ENCODE data around the gene DGKQ. TPM values are rescaled to one million over a fixed set of nuclear protein-coding genes. Genes with fewer than 3 reads are reported as not detected.
"Not testable (repeated sequence)": the region's sequence is repeated elsewhere in the genome, so short reads cannot be mapped to it uniquely, and the experiment has no call there.

Gene DGKQ
- total and polyA plus RNA-seq, 3 experiments from 2014 or later = 17.2 to 26.2 (median 19.6) TPM

- Histone ChIP-seq H3K27me3 (ENCODE audit: insufficient read depth, low read length, poor library complexity, severe bottlenecking) (no peaks in the 10 kb centered on the region), H3K27ac (ENCODE audit: low read depth, low read length) (no peak overlapping the region), H3K36me3 (ENCODE audit: insufficient read depth, low read length) (no peaks in the 10 kb centered on the region), H3K9me3 (ENCODE audit: low read length) (no peaks in the 10 kb centered on the region), H3K4me3 (ENCODE audit: low read length) (no peak overlapping the region), H3K4me1 (ENCODE audit: insufficient read depth, low read length) (peaks cover 35% of the 10 kb centered on the region)
- H3K4me3 Mint-ChIP-seq = peak overlapping the region in 5 of 7 donors; percentile 0 to 52 (median 32)
- no peak for DNase-seq
- ChIA-PET CTCF (no interaction called here), POLR2A (interaction anchor here (1.0 kb wide), 1 partner anchor 9 kb away, joined by 4 read pairs; no protein-coding TSS in a partner anchor)
- no peaks in the 10 kb centered on the region for H3K9me3 Mint-ChIP-seq
- H3K27me3 Mint-ChIP-seq = peaks cover 0 to 2% of the 10 kb centered on the region in 2 donors
- H3K36me3 Mint-ChIP-seq = peaks cover 4 to 25% (median 12%) of the 10 kb centered on the region in 3 donors
- H3K4me1 Mint-ChIP-seq = peaks cover 63 to 87% (median 80%) of the 10 kb centered on the region in 3 donors
- H3K27ac Mint-ChIP-seq = peak overlapping the region in 5 of 8 donors; percentile 33 to 80 (median 64)
Measured at GRCh38 chr4:921830-922331, 51.5 kb downstream of the DGKQ start.

GRCh38 chr4:919004-919680, 54.2 kb downstream of the DGKQ start:
- POLR2A ChIA-PET; H3K36me3 ChIP-seq (ENCODE audit: insufficient read depth, low read length); DNase-seq; H3K27ac ChIP-seq (ENCODE audit: low read depth, low read length); H3K27me3 ChIP-seq (ENCODE audit: insufficient read depth, low read length, poor library complexity, severe bottlenecking); H3K9me3 Mint-ChIP-seq; CTCF ChIA-PET; H3K9me3 ChIP-seq (ENCODE audit: low read length); H3K27me3 Mint-ChIP-seq; H3K4me3 ChIP-seq (ENCODE audit: low read length): not testable (repeated sequence)
- peaks cover 4 to 17% (median 9%) of the 10 kb centered on the region in 3 donors for H3K36me3 Mint-ChIP-seq
- peaks cover 62 to 86% (median 83%) of the 10 kb centered on the region in 3 donors for H3K4me1 Mint-ChIP-seq
- H3K4me3 Mint-ChIP-seq = peak overlapping the region in 1 of 7 donors; percentile 45
- peak overlapping the region in 2 of 8 donors; percentile 26 to 29 for H3K27ac Mint-ChIP-seq
- H3K4me1 ChIP-seq (ENCODE audit: insufficient read depth, low read length) = peaks cover 40% of the 10 kb centered on the region

- CTCF ChIA-PET = interaction anchor here (0.9 kb wide), 1 partner anchor 176 kb away, joined by 3 read pairs; no protein-coding TSS in a partner anchor
- H3K27ac ChIP-seq (ENCODE audit: low read depth, low read length); H3K27me3 Mint-ChIP-seq; H3K36me3 ChIP-seq (ENCODE audit: insufficient read depth, low read length); POLR2A ChIA-PET; H3K9me3 ChIP-seq (ENCODE audit: low read length); H3K9me3 Mint-ChIP-seq; H3K4me3 Mint-ChIP-seq; H3K27me3 ChIP-seq (ENCODE audit: insufficient read depth, low read length, poor library complexity, severe bottlenecking); DNase-seq; H3K4me3 ChIP-seq (ENCODE audit: low read length); H3K27ac Mint-ChIP-seq: not testable (repeated sequence)
- Mint-ChIP-seq H3K4me1 (peaks cover 60 to 84% (median 82%) of the 10 kb centered on the region in 3 donors), H3K36me3 (peaks cover 4 to 17% (median 9%) of the 10 kb centered on the region in 3 donors)
- H3K4me1 ChIP-seq (ENCODE audit: insufficient read depth, low read length) = peaks cover 40% of the 10 kb centered on the region
Measured at GRCh38 chr4:918591-918990, 54.8 kb downstream of the DGKQ start.

GRCh38 chr4:917992-918391, 55.4 kb downstream of the DGKQ start:
- Mint-ChIP-seq H3K9me3 (no peaks in the 10 kb centered on the region), H3K36me3 (peaks cover 4 to 22% (median 9%) of the 10 kb centered on the region in 3 donors), H3K4me1 (peaks cover 58 to 80% (median 78%) of the 10 kb centered on the region in 3 donors), H3K27me3 (peaks cover 0 to 2% of the 10 kb centered on the region in 2 donors), H3K27ac (peak overlapping the region in 1 of 8 donors; percentile 74), H3K4me3 (no peak overlapping the region)
- H3K36me3 ChIP-seq (ENCODE audit: insufficient read depth, low read length) = no peaks in the 10 kb centered on the region
- ChIA-PET POLR2A (no interaction called here), CTCF (interaction anchor here (0.9 kb wide), 1 partner anchor 175 kb away, joined by 3 read pairs; no protein-coding TSS in a partner anchor)
- H3K4me1 ChIP-seq (ENCODE audit: insufficient read depth, low read length) = peaks cover 36% of the 10 kb centered on the region
- no peak for DNase-seq
- no peaks in the 10 kb centered on the region for H3K9me3 ChIP-seq (ENCODE audit: low read length)
- H3K27ac ChIP-seq (ENCODE audit: low read depth, low read length) = no peak overlapping the region
- H3K4me3 ChIP-seq (ENCODE audit: low read length) = no peak overlapping the region
- no peaks in the 10 kb centered on the region for H3K27me3 ChIP-seq (ENCODE audit: insufficient read depth, low read length, poor library complexity, severe bottlenecking)

- peak in 1 of 5 donors; percentile 14 for DNase-seq
- peaks cover 4 to 22% (median 8%) of the 10 kb centered on the region in 3 donors for H3K36me3 Mint-ChIP-seq
- CTCF ChIA-PET = interaction anchor here (0.9 kb wide), 1 partner anchor 175 kb away, joined by 3 read pairs; no protein-coding TSS in a partner anchor
- peaks cover 55 to 75% (median 72%) of the 10 kb centered on the region in 3 donors for H3K4me1 Mint-ChIP-seq
- Histone ChIP-seq H3K9me3 (ENCODE audit: low read length) (no peaks in the 10 kb centered on the region), H3K4me3 (ENCODE audit: low read length) (no peak overlapping the region), H3K36me3 (ENCODE audit: insufficient read depth, low read length) (no peaks in the 10 kb centered on the region), H3K27ac (ENCODE audit: low read depth, low read length) (no peak overlapping the region), H3K27me3 (ENCODE audit: insufficient read depth, low read length, poor library complexity, severe bottlenecking) (no peaks in the 10 kb centered on the region), H3K4me1 (ENCODE audit: insufficient read depth, low read length) (peaks cover 31% of the 10 kb centered on the region)
- peak overlapping the region in 5 of 8 donors; percentile 11 to 42 (median 38) for H3K27ac Mint-ChIP-seq
- no peaks in the 10 kb centered on the region for H3K27me3 Mint-ChIP-seq
- no peaks in the 10 kb centered on the region for H3K9me3 Mint-ChIP-seq
- POLR2A ChIA-PET = no interaction called here
- H3K4me3 Mint-ChIP-seq = no peak overlapping the region
Measured at GRCh38 chr4:917466-917865, 55.9 kb downstream of the DGKQ start.

GRCh38 chr4:915595-915994, 57.8 kb downstream of the DGKQ start:
- peak in 2 of 5 donors; percentile 17 to 30 for DNase-seq
- H3K36me3 ChIP-seq (ENCODE audit: insufficient read depth, low read length) = peaks cover 12% of the 10 kb centered on the region
- Mint-ChIP-seq H3K9me3 (no peaks in the 10 kb centered on the region), H3K4me3 (peak overlapping the region in 6 of 7 donors; percentile 36 to 79 (median 56)), H3K27me3 (no peaks in the 10 kb centered on the region), H3K4me1 (peaks cover 44 to 59% (median 54%) of the 10 kb centered on the region in 3 donors), H3K36me3 (peaks cover 4 to 32% (median 5%) of the 10 kb centered on the region in 3 donors), H3K27ac (peak overlapping the region; percentile 52 to 86 (median 76))
- peak overlapping the region; percentile 38 for H3K4me3 ChIP-seq (ENCODE audit: low read length)
- H3K4me1 ChIP-seq (ENCODE audit: insufficient read depth, low read length) = peaks cover 22% of the 10 kb centered on the region
- H3K9me3 ChIP-seq (ENCODE audit: low read length) = no peaks in the 10 kb centered on the region
- H3K27ac ChIP-seq (ENCODE audit: low read depth, low read length) = no peak overlapping the region
- ChIA-PET CTCF (no interaction called here), POLR2A (no interaction called here)
- H3K27me3 ChIP-seq (ENCODE audit: insufficient read depth, low read length, poor library complexity, severe bottlenecking) = no peaks in the 10 kb centered on the region

GRCh38 chr4:915041-915474, 58.3 kb downstream of the DGKQ start:
- Mint-ChIP-seq H3K4me1 (peaks cover 41 to 56% (median 52%) of the 10 kb centered on the region in 3 donors), H3K4me3 (peak overlapping the region in 5 of 7 donors; percentile 35 to 79 (median 59)), H3K36me3 (peaks cover 4 to 33% (median 5%) of the 10 kb centered on the region in 3 donors), H3K27me3 (no peaks in the 10 kb centered on the region), H3K9me3 (no peaks in the 10 kb centered on the region), H3K27ac (peak overlapping the region in 7 of 8 donors; percentile 69 to 86 (median 80))
- Histone ChIP-seq H3K27ac (ENCODE audit: low read depth, low read length) (no peak overlapping the region), H3K27me3 (ENCODE audit: insufficient read depth, low read length, poor library complexity, severe bottlenecking) (no peaks in the 10 kb centered on the region), H3K9me3 (ENCODE audit: low read length) (no peaks in the 10 kb centered on the region), H3K36me3 (ENCODE audit: insufficient read depth, low read length) (peaks cover 12% of the 10 kb centered on the region), H3K4me3 (ENCODE audit: low read length) (no peak overlapping the region), H3K4me1 (ENCODE audit: insufficient read depth, low read length) (peaks cover 22% of the 10 kb centered on the region)
- DNase-seq = peak in 1 of 5 donors; percentile 7
- ChIA-PET POLR2A (no interaction called here), CTCF (no interaction called here)

- peaks cover 12% of the 10 kb centered on the region for H3K36me3 ChIP-seq (ENCODE audit: insufficient read depth, low read length)
- ChIA-PET CTCF (no interaction called here), POLR2A (no interaction called here)
- no peak overlapping the region for H3K4me3 ChIP-seq (ENCODE audit: low read length)
- peaks cover 38 to 50% (median 46%) of the 10 kb centered on the region in 3 donors for H3K4me1 Mint-ChIP-seq
- peaks cover 22% of the 10 kb centered on the region for H3K4me1 ChIP-seq (ENCODE audit: insufficient read depth, low read length)
- no peak overlapping the region for H3K27ac ChIP-seq (ENCODE audit: low read depth, low read length)
- no peaks in the 10 kb centered on the region for H3K9me3 Mint-ChIP-seq
- no peaks in the 10 kb centered on the region for H3K27me3 Mint-ChIP-seq
- DNase-seq = peak in 1 of 5 donors; percentile 1
- H3K9me3 ChIP-seq (ENCODE audit: low read length) = no peaks in the 10 kb centered on the region
- H3K36me3 Mint-ChIP-seq = peaks cover 2 to 36% (median 5%) of the 10 kb centered on the region in 3 donors
- H3K27ac Mint-ChIP-seq = peak overlapping the region in 1 of 8 donors; percentile 57
- H3K4me3 Mint-ChIP-seq = peak overlapping the region in 1 of 7 donors; percentile 59
- H3K27me3 ChIP-seq (ENCODE audit: insufficient read depth, low read length, poor library complexity, severe bottlenecking) = no peaks in the 10 kb centered on the region
Measured at GRCh38 chr4:914531-914930, 58.8 kb downstream of the DGKQ start.
